HL-60 (cell line): Measurements from ENCODE around the gene HOXD3.

Source experiments
- DNase-seq, 2 experiments: peaks; one replicate each; pipeline ENCODE4 v3.0.0-alpha.2; 2010 to 2020; ENCODE audit warnings: low read depth in 1 of 2, low spot score in 1 of 2
- H3K27ac ChIP-seq: fragments of 250-450 bp; sonication (Bioruptor Pico); replicated peaks from 2 replicates; pipeline ENCODE4 v1.5.1; 2020; ENCODE audit warnings: mild to moderate bottlenecking, moderate library complexity
- H3K27me3 ChIP-seq: fragments of 250-450 bp; sonication (Bioruptor Pico); 2 replicates; pipeline ENCODE4 v1.5.1; 2021; ENCODE audit warnings: mild to moderate bottlenecking, moderate library complexity; ENCODE audit not compliant: insufficient read depth, poor library complexity, severe bottlenecking
- H3K4me3 ChIP-seq: replicated peaks from 2 replicates; pipeline ENCODE4 v1.5.1; 2011; ENCODE audit warnings: mild to moderate bottlenecking, control low read depth, low read length; ENCODE audit not compliant: insufficient read depth
- CTCF ChIP-seq: IDR thresholded peaks from one replicate; pipeline ENCODE4 v1.5.1; 2011; ENCODE audit warnings: low read length, control low read depth, inconsistent platforms; ENCODE audit not compliant: insufficient read depth
- GABPA ChIP-seq: IDR thresholded peaks from 2 replicates; pipeline ENCODE4 v1.6.1; 2012; ENCODE audit warnings: low read depth
- POLR2AphosphoS5 ChIP-seq: IDR thresholded peaks from 2 replicates; pipeline ENCODE4 v1.6.1; 2012; ENCODE audit warnings: low read depth
- REST ChIP-seq: IDR thresholded peaks from 2 replicates; pipeline ENCODE4 v1.6.1; 2012; ENCODE audit warnings: low read depth; ENCODE audit not compliant: insufficient replicate concordance
- SPI1 ChIP-seq: IDR thresholded peaks from 2 replicates; pipeline ENCODE4 v1.6.1; 2012; ENCODE audit warnings: low read depth, mild to moderate bottlenecking, borderline replicate concordance

HOXD3 gene

DNA sequence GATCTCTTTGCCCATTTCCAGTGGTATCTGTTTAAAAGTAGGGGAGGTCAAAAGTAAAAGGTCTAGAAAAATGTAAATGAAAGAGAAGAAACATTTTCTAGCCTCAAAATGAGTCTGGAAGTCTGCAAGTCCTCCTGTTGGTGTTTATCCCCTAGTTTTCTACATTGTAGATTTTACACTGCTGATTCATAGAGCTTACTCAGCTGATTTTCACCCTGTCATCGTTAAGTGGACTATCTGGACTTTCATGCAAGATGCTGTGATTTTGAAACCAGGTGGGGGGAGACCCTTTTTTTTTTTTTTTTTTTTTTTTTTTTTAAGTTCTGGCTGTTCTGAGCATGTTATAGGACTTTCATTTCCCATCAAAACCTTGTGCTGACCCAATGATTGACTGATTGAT lies 10.3 kb downstream of the HOXD3 start:
- Histone ChIP-seq H3K4me3 (no peak overlapping the region), H3K27me3 (peaks cover 71% of the 10 kb centered on the region), H3K27ac (no peak overlapping the region)
- TF ChIP-seq CTCF (no peak), REST (no peak), GABPA (no peak), POLR2AphosphoS5 (no peak), SPI1 (no peak)
- no peak for DNase-seq

GRCh38 chr2:176169181-176169580 lies 12.1 kb downstream of the HOXD3 start:
- Histone ChIP-seq H3K4me3 (no peak overlapping the region), H3K27ac (no peak overlapping the region), H3K27me3 (peaks cover 77% of the 10 kb centered on the region)
- no peak for TF ChIP-seq REST
- TF ChIP-seq CTCF = no peak
- TF ChIP-seq SPI1 = no peak
- TF ChIP-seq GABPA = no peak
- no peak for TF ChIP-seq POLR2AphosphoS5
- no peak for DNase-seq

- Histone ChIP-seq H3K27ac (no peak overlapping the region), H3K4me3 (no peak overlapping the region), H3K27me3 (peaks cover 75% of the 10 kb centered on the region)
- no peak for DNase-seq
- TF ChIP-seq POLR2AphosphoS5 (no peak), GABPA (no peak), REST (no peak), SPI1 (no peak), CTCF (no peak)
These were observed 12.6 kb downstream of the HOXD3 start for GRCh38 chr2:176169711-176170110.
